Cardiac fibroblast (primary cell): Measurements from ENCODE around the gene GLIS1.

Source experiments
- DNase-seq, 2 donors: peaks; one replicate each; pipeline versions ENCODE4 v3.0.0 to v3.0.0-alpha.2; 2010; ENCODE audit warnings: low read depth in 2 of 2
- H3K4me3 ChIP-seq, 2 donors: replicated peaks in 1 of 2; 1 replicate in 1 of 2; 2 replicates in 1 of 2; pipeline ENCODE4 v1.5.1; 2011; ENCODE audit warnings: low read depth in 2 of 2, low read length in 2 of 2, mild to moderate bottlenecking in 2 of 2, moderate library complexity in 1 of 2
- TF ChIP-seq, protein P1 (sequence below): IDR thresholded peaks from one replicate; pipeline ENCODE4 v1.5.1; 2011; ENCODE audit warnings: low read depth, mild to moderate bottlenecking, low read length, inconsistent platforms

Gene GLIS1

DNA sequence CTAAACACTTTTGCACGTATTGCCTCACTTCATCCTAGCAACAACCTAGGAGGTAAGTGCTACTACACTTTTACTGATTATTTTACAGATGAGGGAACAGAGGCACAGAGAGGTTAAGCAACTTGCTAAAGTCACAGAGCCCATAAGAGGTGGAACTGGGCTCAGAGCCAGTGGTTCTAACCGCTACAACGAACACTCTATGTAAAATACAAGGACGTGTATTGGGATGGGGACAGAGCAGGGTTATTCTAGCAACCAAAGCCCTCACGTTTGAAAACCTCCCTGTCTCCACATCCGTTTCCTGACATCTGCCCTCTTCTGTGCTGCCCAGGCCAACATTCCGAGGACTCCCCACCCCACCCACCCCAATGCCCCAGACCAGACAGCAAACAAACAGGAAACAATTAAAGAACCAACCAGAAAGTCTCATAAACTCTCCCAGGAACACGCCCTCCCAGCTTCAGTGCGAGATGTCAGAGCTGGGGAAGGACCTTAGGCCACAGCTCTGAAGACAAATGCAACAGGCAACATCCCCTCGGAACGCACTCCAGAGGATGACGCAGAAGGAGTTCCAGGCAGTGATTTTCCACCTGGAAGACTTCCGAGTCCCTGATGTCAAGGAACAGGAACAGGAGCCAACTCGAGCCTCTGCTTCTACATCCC lies 41.1 kb downstream of the GLIS1 start:
- TF ChIP-seq, protein P1, sequence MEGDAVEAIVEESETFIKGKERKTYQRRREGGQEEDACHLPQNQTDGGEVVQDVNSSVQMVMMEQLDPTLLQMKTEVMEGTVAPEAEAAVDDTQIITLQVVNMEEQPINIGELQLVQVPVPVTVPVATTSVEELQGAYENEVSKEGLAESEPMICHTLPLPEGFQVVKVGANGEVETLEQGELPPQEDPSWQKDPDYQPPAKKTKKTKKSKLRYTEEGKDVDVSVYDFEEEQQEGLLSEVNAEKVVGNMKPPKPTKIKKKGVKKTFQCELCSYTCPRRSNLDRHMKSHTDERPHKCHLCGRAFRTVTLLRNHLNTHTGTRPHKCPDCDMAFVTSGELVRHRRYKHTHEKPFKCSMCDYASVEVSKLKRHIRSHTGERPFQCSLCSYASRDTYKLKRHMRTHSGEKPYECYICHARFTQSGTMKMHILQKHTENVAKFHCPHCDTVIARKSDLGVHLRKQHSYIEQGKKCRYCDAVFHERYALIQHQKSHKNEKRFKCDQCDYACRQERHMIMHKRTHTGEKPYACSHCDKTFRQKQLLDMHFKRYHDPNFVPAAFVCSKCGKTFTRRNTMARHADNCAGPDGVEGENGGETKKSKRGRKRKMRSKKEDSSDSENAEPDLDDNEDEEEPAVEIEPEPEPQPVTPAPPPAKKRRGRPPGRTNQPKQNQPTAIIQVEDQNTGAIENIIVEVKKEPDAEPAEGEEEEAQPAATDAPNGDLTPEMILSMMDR: no peak
- peak; percentile 62 to 63 for DNase-seq
- no peak overlapping the region for H3K4me3 ChIP-seq

DNA sequence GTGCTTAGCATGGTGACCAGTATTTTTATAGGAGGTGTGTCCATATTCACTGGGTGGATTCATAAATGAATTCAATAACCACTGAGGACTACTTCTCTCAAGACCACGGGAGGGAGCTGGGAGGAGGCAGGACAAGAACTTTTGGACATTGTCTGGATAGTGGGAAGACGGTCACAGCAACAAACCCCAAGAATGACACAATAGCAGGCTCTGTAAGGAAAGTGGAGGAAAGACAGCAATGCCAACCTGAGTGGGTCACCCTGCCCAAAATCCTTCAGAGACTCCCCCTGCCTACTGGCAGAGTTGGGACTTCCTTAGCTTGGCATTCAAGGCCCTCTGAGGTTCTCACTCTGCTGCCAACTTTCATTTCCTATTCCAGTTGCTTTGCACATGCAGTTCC lies 42.0 kb downstream of the GLIS1 start:
- TF ChIP-seq, protein P1: no peak
- DNase-seq: no peak
- no peak overlapping the region for H3K4me3 ChIP-seq

DNA sequence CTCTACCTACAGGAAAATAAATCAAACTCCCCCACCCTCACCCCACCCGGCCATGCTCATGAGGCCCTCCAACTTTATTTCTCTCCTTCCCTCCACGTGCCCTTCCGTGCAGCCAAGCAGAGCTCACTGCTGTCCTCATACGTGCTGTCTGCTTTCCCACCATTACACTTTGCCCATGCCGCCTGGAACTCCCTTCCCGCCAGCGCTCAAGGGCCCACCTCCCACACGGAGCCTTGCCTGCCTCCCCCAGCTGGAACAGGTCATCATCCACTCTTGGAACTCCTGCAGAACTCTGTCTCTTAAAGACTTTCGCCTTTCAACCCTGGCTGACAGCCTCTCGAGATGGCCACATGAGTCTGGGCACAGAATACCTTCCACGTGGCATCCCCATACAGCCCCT lies 42.4 kb downstream of the GLIS1 start:
- DNase-seq: no peak
- no peak overlapping the region for H3K4me3 ChIP-seq

DNA sequence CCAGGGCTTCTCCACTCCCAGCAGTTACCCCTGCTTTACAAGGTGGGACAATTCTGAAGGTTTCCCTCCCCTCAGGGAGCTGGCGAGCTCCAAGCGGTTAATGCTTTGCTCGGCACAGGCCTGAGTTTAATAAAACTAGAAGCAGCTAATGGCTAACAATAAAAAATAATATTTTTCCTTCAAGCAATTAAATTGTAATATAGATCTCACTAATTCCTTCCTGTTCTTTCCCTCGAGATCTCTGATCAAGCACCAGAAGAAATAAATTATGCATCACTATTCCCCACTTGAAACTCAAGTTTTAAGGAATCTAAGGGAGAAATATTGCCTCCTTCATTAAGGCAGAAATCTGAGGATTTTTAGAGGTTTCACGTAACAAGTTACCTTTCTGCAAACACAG lies 42.9 kb downstream of the GLIS1 start:
- no peak for DNase-seq
- TF ChIP-seq, protein P1: no peak
- H3K4me3 ChIP-seq: no peak overlapping the region

More for the DNA sequence above, 42.4 kb downstream of the GLIS1 start:
- TF ChIP-seq, protein P1: no peak

DNA sequence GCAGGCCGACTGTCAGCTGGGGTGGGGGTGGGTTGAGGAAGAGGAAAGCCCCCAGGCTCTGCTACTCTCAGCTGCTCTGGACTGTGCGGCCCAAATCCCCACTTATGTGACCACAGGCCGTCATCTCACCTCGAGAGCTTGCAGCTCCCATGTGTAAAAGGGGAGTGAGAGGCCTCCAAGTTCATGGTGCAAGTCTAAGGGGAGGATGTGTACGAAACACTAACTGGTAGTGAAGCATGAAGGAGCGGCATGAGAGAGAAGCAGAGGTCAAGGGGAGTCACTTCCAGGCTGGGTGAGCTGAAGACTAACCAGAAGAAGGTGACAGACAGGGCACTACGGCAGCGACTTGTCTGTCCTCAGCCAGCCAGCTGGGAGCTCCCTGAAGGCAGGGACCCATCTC lies 43.8 kb downstream of the GLIS1 start:
- TF ChIP-seq, protein P1: no peak
- H3K4me3 ChIP-seq: no peak overlapping the region
- DNase-seq: no peak

DNA sequence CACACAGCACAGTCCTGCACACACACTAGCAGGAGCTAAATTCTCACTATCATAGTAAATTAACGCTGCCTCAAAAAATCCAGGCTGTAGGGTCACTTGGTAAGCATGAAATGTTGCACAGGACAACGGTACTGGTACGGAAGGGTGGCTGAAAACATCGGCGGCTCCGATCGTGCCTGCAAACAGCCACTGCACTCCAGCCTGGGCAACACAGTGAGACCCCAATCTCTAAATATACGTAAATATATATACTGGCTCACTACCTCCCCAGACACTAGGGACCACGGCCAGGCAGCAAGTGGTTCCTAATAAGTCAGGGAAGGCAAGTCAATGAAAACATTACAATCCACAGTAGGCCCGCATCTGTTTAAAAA lies 44.3 kb downstream of the GLIS1 start:
- no peak for DNase-seq
- no peak overlapping the region for H3K4me3 ChIP-seq

More for the DNA sequence above, 44.3 kb downstream of the GLIS1 start:
- TF ChIP-seq, protein P1: no peak
